ENCODE measurements around the gene SAP25. TPM values are rescaled to one million over a fixed set of nuclear protein-coding genes. Genes with fewer than 3 reads are reported as not detected.
"Not testable (repeated sequence)": the region's sequence is repeated elsewhere in the genome, so short reads cannot be mapped to it uniquely, and the experiment has no call there.

The SAP25 gene
- total RNA-seq, 2 experiments from 2014 or later, result 9.9 to 11.4 TPM

DNA sequence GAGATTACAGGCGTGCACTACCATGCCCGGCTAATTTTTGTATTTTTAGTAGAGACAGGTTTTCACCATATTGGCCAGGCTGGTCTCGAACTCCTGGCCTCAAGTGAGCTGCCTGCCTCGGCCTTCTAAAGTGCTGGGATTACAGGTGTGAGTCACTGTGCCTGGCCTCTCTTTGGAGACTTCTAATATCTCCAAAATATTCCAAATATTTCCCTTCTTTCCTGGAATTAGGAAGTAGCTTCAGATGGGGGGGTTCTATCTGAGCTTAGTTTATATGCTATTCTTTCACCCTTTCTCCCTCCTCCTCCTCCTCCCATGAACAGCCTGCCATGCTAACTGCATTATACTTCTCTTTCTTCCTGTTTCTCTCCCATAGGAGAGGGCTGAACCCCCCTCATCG lies 25.3 kb downstream of the SAP25 start:
- H3K36me3 Mint-ChIP-seq, result peaks cover 28% of the 10 kb centered on the region
- H3K4me3 Mint-ChIP-seq; intact Hi-C loops (cut with micrococcal nuclease); H3K27me3 Mint-ChIP-seq; DNase-seq; H3K9me3 Mint-ChIP-seq: not testable (repeated sequence)
- peak overlapping the region; percentile 98 for H3K27ac Mint-ChIP-seq
- ChIA-PET POLR2A (interaction anchor here (1.0 to 2.1 kb wide), 5 partner anchors 9 to 120 kb away, joined by 3 to 12 read pairs (median 4); partner anchors contain the start of genes AGFG2 and ZCWPW1), CTCF (interaction anchor here (1.2 to 11.7 kb wide), 5 partner anchors 9 to 157 kb away, joined by 3 to 132 read pairs (median 15); partner anchors contain the start of gene POP7)
- H3K4me1 Mint-ChIP-seq (ENCODE audit: low read depth), result peaks cover 71% of the 10 kb centered on the region

- POLR2A ChIA-PET, result interaction anchor here (1.3 to 1.6 kb wide), 3 partner anchors 9 to 120 kb away, joined by 4 read pairs; partner anchors contain the start of genes AGFG2 and ZCWPW1
- no peaks in the 10 kb centered on the region for H3K9me3 Mint-ChIP-seq
- no peak for DNase-seq
- CTCF ChIA-PET, result interaction anchor here (1.0 to 11.7 kb wide), 7 partner anchors 9 to 143 kb away, joined by 3 to 132 read pairs (median 11); no protein-coding TSS in a partner anchor
- H3K27ac Mint-ChIP-seq, result peak overlapping the region; percentile 98
- H3K4me3 Mint-ChIP-seq, result no peak overlapping the region
- peaks cover 25% of the 10 kb centered on the region for H3K36me3 Mint-ChIP-seq
- no peaks in the 10 kb centered on the region for H3K27me3 Mint-ChIP-seq
- peaks cover 77% of the 10 kb centered on the region for H3K4me1 Mint-ChIP-seq (ENCODE audit: low read depth)
- intact Hi-C loops (cut with micrococcal nuclease), result loop anchor here (2.0 kb wide), 1 partner anchor 1167 kb away; no protein-coding TSS in a partner anchor
Observed at GRCh38 chr7:100547872-100548271, 25.8 kb downstream of the SAP25 start.

GRCh38 chr7:100546926-100547800 lies 26.5 kb downstream of the SAP25 start:
- peaks cover 84% of the 10 kb centered on the region for H3K4me1 Mint-ChIP-seq (ENCODE audit: low read depth)
- H3K4me3 Mint-ChIP-seq, result peak overlapping the region; percentile 72
- no peaks in the 10 kb centered on the region for H3K9me3 Mint-ChIP-seq
- H3K36me3 Mint-ChIP-seq, result peaks cover 21% of the 10 kb centered on the region
- intact Hi-C loops (cut with micrococcal nuclease), result loop anchor here (1.0 to 2.0 kb wide), 2 partner anchors 36 to 1166 kb away; no protein-coding TSS in a partner anchor
- CTCF ChIA-PET, result interaction anchor here (1.0 to 11.7 kb wide), 8 partner anchors 10 to 645 kb away, joined by 3 to 132 read pairs (median 7); no protein-coding TSS in a partner anchor
- peak; percentile 47 for DNase-seq
- peak overlapping the region; percentile 98 for H3K27ac Mint-ChIP-seq
- POLR2A ChIA-PET, result interaction anchor here (1.6 kb wide), 1 partner anchor 8 kb away, joined by 4 read pairs; the partner anchor contains the start of gene AGFG2
- H3K27me3 Mint-ChIP-seq, result no peaks in the 10 kb centered on the region

GRCh38 chr7:100546129-100546925 lies 27.4 kb downstream of the SAP25 start:
- no peaks in the 10 kb centered on the region for H3K27me3 Mint-ChIP-seq
- H3K27ac Mint-ChIP-seq, result peak overlapping the region; percentile 98
- ChIA-PET CTCF (interaction anchor here (1.0 to 11.7 kb wide), 7 partner anchors 11 to 646 kb away, joined by 3 to 132 read pairs (median 3); no protein-coding TSS in a partner anchor), POLR2A (interaction anchor here (1.3 to 1.8 kb wide), 3 partner anchors 14 to 40 kb away, joined by 5 read pairs; partner anchors contain the start of genes FBXO24 and LRCH4)
- H3K4me1 Mint-ChIP-seq (ENCODE audit: low read depth), result peaks cover 91% of the 10 kb centered on the region
- intact Hi-C loops (cut with micrococcal nuclease), result loop anchor here (1.0 to 2.0 kb wide), 2 partner anchors 37 to 1166 kb away; no protein-coding TSS in a partner anchor
- no peaks in the 10 kb centered on the region for H3K9me3 Mint-ChIP-seq
- H3K36me3 Mint-ChIP-seq, result peaks cover 20% of the 10 kb centered on the region
- DNase-seq, result no peak
- H3K4me3 Mint-ChIP-seq, result peak overlapping the region; percentile 72

- Mint-ChIP-seq H3K27ac (peak overlapping the region; percentile 98), H3K27me3 (no peaks in the 10 kb centered on the region), H3K36me3 (peaks cover 21% of the 10 kb centered on the region), H3K9me3 (no peaks in the 10 kb centered on the region), H3K4me3 (peak overlapping the region; percentile 72), H3K4me1 (ENCODE audit: low read depth) (peaks cover 94% of the 10 kb centered on the region)
- intact Hi-C loops (cut with micrococcal nuclease), result loop anchor here (1.0 to 2.0 kb wide), 6 partner anchors 14 to 1165 kb away; partner anchors contain the start of genes MEPCE and TSC22D4
- DNase-seq, result peak; percentile 85
- CTCF ChIA-PET, result interaction anchor here (1.0 to 11.7 kb wide), 8 partner anchors 12 to 647 kb away, joined by 3 to 132 read pairs (median 4); partner anchors contain the start of gene POP7
- POLR2A ChIA-PET, result interaction anchor here (0.7 to 1.8 kb wide), 8 partner anchors 13 to 148 kb away, joined by 3 to 8 read pairs (median 5); partner anchors contain the start of genes FBXO24, LRCH4, MEPCE and ZCWPW1
Observed at GRCh38 chr7:100545360-100546128, 28.2 kb downstream of the SAP25 start.

DNA sequence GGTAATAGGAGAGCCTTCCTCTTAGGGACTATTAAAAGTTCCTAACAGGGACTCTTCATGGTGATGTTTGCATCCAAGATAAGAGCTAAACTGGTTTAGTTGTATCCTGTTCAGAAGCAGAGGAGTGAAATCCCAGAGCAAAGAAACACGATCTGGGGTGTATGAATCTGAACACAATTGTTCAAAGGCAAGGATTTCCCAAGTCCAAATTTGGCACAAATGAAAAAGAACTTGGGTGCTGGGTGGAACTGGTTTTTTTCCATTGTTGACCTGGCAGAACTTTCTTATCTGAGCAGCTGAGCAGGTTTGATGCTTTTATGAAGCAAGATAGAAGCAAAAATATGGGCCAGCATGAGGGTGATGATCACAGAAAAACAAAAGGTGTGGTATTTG lies 28.7 kb downstream of the SAP25 start:
- no peak for DNase-seq
- Mint-ChIP-seq H3K27ac (peak overlapping the region; percentile 98), H3K9me3 (no peaks in the 10 kb centered on the region), H3K4me3 (peak overlapping the region; percentile 72), H3K4me1 (ENCODE audit: low read depth) (peaks cover 92% of the 10 kb centered on the region), H3K27me3 (no peaks in the 10 kb centered on the region), H3K36me3 (peaks cover 22% of the 10 kb centered on the region)
- CTCF ChIA-PET, result interaction anchor here (1.0 to 11.7 kb wide), 7 partner anchors 12 to 161 kb away, joined by 3 to 132 read pairs (median 6); partner anchors contain the start of gene POP7
- POLR2A ChIA-PET, result interaction anchor here (0.7 to 1.8 kb wide), 8 partner anchors 14 to 148 kb away, joined by 3 to 8 read pairs (median 5); partner anchors contain the start of genes FBXO24, LRCH4, MEPCE and ZCWPW1
- intact Hi-C loops (cut with micrococcal nuclease), result loop anchor here (1.0 kb wide), 4 partner anchors 14 to 149 kb away; partner anchors contain the start of genes MEPCE and TSC22D4

DNA sequence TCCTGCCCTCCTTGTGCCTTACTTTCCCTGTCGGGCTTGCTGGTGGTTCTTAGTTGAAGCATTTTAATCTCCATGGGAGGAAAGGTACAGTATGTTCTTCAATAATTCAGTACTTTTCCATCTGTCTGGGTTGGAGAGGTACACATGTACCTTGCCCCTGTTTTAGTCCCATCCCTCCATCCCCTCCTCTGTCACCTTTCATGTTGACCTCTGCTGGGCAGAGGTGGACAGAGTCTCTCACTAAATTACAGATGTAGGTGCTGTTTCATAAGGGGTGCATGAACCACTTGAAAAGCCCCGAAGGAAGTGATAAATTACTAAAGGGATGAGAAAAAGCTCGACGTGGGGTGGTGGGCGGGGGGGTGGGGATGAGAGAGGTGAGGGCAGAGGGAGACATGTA lies 29.3 kb downstream of the SAP25 start:
- Mint-ChIP-seq H3K27ac (peak overlapping the region; percentile 98), H3K9me3 (no peaks in the 10 kb centered on the region), H3K27me3 (no peaks in the 10 kb centered on the region), H3K36me3 (peaks cover 19% of the 10 kb centered on the region), H3K4me3 (peak overlapping the region; percentile 72), H3K4me1 (ENCODE audit: low read depth) (peaks cover 87% of the 10 kb centered on the region)
- ChIA-PET CTCF (interaction anchor here (1.0 to 11.7 kb wide), 3 partner anchors 13 to 148 kb away, joined by 3 to 132 read pairs (median 6); no protein-coding TSS in a partner anchor), POLR2A (interaction anchor here (1.1 to 1.8 kb wide), 4 partner anchors 42 to 147 kb away, joined by 3 to 8 read pairs (median 4); partner anchors contain the start of genes FBXO24, LRCH4, MEPCE and ZCWPW1)
- intact Hi-C loops (cut with micrococcal nuclease), result no loop called here
- DNase-seq, result peak; percentile 42

DNA sequence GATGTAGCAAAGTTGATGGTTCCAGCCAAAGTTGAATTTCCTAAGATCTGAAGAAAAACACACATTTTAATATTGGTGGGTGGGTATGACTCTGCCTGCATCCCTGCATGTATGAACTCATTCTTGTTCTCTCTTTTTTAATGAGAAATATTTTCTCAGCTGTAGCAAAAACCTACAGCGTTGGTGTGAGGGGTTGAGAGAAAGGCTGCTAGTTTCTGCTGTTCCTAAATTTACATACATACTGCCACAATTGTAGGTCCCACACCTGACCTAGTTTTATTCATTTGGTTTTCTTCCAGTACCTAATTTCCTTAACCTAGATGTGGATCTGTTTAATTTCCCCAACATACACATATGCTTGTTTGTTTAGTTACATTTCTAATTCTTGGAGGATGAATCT lies 30.1 kb downstream of the SAP25 start:
- Mint-ChIP-seq H3K4me1 (ENCODE audit: low read depth) (peaks cover 83% of the 10 kb centered on the region), H3K27ac (peak overlapping the region; percentile 98), H3K36me3 (peaks cover 12% of the 10 kb centered on the region), H3K9me3 (no peaks in the 10 kb centered on the region), H3K4me3 (peak overlapping the region; percentile 72), H3K27me3 (no peaks in the 10 kb centered on the region)
- DNase-seq, result no peak
- ChIA-PET POLR2A (interaction anchor here (1.0 to 2.1 kb wide), 2 partner anchors 13 to 65 kb away, joined by 4 to 15 read pairs; partner anchors contain the start of gene TSC22D4), CTCF (interaction anchor here (1.1 to 11.7 kb wide), 2 partner anchors 14 to 16 kb away, joined by 4 to 132 read pairs; no protein-coding TSS in a partner anchor)
- intact Hi-C loops (cut with micrococcal nuclease), result loop anchor here (1.0 kb wide), 1 partner anchor 16 kb away; no protein-coding TSS in a partner anchor

DNA sequence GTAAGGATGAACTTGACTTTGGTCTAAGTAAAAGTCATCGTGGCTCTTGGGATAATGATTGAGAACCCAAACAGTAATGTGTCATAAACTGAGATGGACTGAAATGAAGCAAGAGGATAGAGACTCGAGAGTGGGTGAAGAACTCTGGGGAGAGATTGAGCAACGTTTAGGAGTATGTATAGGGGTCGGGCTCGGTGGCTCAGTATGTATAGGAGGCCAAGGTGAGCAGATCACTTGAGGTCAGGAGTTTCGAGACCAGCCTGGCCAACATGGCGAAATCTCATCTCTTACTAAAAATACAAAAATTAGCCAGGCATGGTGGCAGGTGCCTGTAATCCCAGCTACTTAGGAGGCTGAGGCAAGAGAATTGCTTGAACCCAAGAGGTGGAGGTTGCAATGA lies 32.4 kb downstream of the SAP25 start:
- DNase-seq, result peak; percentile 45
- intact Hi-C loops (cut with micrococcal nuclease); H3K9me3 Mint-ChIP-seq; H3K27me3 Mint-ChIP-seq: not testable (repeated sequence)
- CTCF ChIA-PET, result interaction anchor here (0.7 to 11.7 kb wide), 3 partner anchors 16 to 59 kb away, joined by 3 to 132 read pairs (median 7); no protein-coding TSS in a partner anchor
- POLR2A ChIA-PET, result interaction anchor here (1.3 to 1.5 kb wide), 3 partner anchors 14 to 45 kb away, joined by 3 to 5 read pairs (median 4); partner anchors contain the start of genes FBXO24 and LRCH4
- Mint-ChIP-seq H3K4me1 (ENCODE audit: low read depth) (peaks cover 65% of the 10 kb centered on the region), H3K27ac (peak overlapping the region; percentile 98), H3K4me3 (peak overlapping the region; percentile 95), H3K36me3 (peaks cover 11% of the 10 kb centered on the region)
